ENCODE results near the gene KIRREL3.

DNA sequence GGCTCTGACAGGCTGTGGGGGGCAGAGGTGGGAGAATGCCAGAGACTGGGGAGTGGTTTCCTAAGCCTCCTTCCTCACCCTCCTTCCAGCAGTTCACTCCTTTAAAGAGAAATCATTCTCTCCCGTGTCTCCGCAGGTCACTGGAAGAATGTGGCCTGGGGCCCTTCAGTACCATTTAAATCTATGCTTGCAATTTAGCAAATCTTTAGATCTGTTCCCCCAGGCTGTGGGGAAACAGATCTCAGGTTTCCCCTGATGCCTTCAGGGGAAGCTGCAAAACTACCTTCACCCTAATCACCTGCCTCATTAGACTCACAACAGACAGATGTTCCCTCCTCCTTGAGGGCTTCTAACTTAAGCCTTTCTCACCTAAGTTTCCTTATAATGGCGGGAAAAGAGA lies 55.3 kb downstream of the KIRREL3 start:
- no peak for TF ChIP-seq POLR2A (IDR thresholded peaks at IDR 0.05)
- TF ChIP-seq, protein P1, sequence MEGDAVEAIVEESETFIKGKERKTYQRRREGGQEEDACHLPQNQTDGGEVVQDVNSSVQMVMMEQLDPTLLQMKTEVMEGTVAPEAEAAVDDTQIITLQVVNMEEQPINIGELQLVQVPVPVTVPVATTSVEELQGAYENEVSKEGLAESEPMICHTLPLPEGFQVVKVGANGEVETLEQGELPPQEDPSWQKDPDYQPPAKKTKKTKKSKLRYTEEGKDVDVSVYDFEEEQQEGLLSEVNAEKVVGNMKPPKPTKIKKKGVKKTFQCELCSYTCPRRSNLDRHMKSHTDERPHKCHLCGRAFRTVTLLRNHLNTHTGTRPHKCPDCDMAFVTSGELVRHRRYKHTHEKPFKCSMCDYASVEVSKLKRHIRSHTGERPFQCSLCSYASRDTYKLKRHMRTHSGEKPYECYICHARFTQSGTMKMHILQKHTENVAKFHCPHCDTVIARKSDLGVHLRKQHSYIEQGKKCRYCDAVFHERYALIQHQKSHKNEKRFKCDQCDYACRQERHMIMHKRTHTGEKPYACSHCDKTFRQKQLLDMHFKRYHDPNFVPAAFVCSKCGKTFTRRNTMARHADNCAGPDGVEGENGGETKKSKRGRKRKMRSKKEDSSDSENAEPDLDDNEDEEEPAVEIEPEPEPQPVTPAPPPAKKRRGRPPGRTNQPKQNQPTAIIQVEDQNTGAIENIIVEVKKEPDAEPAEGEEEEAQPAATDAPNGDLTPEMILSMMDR (IDR thresholded peaks at IDR 0.05), result no peak
